Mammary epithelial cell (primary cell): ENCODE data around the gene FKBP1B.

Source experiments
- EZH2 ChIP-seq: IDR thresholded peaks from 2 replicates; pipeline ENCODE4 v1.6.1; 2012; ENCODE audit warnings: low read length, inconsistent platforms, borderline replicate concordance
- TF ChIP-seq, protein P1 (sequence below), 2 donors: IDR thresholded peaks in 1 of 2; conservative IDR thresholded peaks in 1 of 2; 2 replicates each; pipeline ENCODE4 v1.5.1; 2011 to 2012; ENCODE audit warnings: inconsistent platforms in 2 of 2, low read length in 2 of 2, mild to moderate bottlenecking in 2 of 2, control low read depth in 1 of 2, low read depth in 1 of 2; ENCODE audit not compliant: insufficient read depth in 1 of 2; ENCODE audit errors: extremely low read depth in 1 of 2

DNA sequence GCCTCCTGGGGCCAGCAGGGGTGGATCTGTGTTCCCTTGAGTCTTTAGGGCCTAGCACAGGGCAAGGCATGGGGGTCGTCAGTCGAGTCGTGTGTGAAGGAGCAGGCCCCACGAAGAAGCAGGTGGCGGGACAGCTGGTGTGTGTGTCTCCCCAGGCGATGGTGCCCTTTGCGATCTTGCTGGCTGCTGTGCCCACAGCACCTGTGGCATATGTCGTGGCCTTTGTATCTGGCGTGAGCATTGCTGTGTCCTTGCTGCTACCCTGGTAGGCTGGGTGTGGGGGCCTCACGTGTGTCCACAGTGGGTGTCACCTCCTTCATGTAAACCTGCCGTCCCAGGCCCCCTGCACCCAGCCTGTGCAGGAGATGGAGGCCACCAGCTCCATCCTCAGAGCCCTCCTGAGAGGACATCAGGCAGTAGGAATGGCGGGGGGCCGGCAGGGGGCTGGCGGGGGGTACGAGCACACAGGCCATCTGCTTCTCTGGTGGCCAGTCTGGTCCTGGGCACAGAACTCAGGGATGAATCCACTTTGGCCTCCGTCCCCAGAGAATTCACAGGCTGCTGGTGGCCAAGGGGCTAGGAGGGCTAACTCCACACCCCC is 26.5 kb upstream of the FKBP1B start:
- no peak for TF ChIP-seq EZH2
- TF ChIP-seq, protein P1, sequence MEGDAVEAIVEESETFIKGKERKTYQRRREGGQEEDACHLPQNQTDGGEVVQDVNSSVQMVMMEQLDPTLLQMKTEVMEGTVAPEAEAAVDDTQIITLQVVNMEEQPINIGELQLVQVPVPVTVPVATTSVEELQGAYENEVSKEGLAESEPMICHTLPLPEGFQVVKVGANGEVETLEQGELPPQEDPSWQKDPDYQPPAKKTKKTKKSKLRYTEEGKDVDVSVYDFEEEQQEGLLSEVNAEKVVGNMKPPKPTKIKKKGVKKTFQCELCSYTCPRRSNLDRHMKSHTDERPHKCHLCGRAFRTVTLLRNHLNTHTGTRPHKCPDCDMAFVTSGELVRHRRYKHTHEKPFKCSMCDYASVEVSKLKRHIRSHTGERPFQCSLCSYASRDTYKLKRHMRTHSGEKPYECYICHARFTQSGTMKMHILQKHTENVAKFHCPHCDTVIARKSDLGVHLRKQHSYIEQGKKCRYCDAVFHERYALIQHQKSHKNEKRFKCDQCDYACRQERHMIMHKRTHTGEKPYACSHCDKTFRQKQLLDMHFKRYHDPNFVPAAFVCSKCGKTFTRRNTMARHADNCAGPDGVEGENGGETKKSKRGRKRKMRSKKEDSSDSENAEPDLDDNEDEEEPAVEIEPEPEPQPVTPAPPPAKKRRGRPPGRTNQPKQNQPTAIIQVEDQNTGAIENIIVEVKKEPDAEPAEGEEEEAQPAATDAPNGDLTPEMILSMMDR (conservative IDR thresholded peaks at IDR 0.05 in 1 of 2, IDR thresholded peaks at IDR 0.05 in 1 of 2; ENCODE audit: extremely low read depth in 1 of 2, insufficient read depth in 1 of 2, low read depth in 1 of 2, low read length in 2 of 2): no peak
